ENCODE results near the gene TIMM8A.

TIMM8A gene, protein sequence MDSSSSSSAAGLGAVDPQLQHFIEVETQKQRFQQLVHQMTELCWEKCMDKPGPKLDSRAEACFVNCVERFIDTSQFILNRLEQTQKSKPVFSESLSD

DNA sequence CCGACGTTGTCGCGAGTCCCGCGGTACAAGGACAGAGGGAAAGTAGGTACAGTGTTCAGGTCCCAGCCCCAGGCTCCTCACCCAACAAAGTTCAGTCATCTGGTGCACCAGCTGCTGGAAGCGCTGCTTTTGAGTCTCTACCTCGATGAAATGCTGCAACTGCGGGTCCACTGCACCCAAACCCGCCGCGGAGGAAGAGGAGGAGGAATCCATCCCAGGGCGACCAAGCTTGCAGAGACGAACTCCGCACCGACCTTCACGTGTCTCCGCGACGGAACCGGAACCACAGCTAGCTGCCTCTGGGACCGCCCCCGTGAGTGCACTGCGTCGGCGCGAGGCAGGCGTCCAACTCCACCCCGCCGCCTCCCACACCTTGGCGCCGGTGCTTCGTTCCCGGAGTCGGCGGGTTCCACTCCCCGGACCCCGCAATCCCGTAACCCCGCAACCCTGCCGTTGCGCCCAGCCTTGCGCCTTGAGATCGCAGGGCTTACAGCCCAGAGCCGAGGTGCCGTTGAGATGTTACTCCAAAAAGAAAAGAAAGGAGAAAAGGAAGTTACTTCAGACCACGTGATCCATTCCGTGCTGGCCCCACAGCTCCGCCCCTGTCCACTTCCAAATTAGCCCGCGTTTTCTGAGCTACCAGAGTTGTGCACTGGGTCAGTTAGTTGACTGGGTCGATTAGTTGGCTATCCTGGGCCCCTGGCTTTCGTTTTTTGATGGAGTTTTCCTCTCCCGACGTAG is at the start of gene TIMM8A:
TSS of gene TIMM8A (minus strand) at position 291 of the 741 bp plus-strand sequence. CDS start at position 213, 78 bp downstream.
- peak; percentile 53 for DNase-seq (ENCODE audit: low read depth)

GRCh38 chrX:101397779-101398178 is 49.2 kb upstream of the TIMM8A start:
- no peak for DNase-seq (ENCODE audit: low read depth)

- DNase-seq (ENCODE audit: low read depth) = no peak
Observed at GRCh38 chrX:101395789-101396188, 47.2 kb upstream of the TIMM8A start.

GRCh38 chrX:101394372-101394771 is 45.8 kb upstream of the TIMM8A start:
- no peak for DNase-seq (ENCODE audit: low read depth)

GRCh38 chrX:101393530-101394305 is 45.2 kb upstream of the TIMM8A start:
- DNase-seq (ENCODE audit: low read depth) = no peak

DNA sequence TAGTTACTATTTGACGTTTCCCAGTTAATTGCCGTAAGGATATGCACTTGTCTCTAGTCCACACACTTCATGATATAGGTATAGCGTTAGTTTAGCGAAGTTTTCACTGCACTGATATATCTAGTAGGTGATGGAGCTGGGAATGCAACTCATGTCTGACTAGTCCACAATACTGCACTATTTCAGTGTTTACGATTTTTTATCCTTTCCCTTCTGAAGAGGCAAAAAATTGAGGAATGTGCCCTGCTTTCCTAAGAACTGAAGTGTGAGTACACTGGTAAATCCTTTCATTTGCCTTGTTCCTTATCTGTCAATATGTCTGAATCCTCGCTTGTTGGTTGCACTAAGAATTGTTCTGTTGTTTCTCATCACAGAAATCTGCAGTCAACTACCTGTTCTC is 43.3 kb upstream of the TIMM8A start:
- DNase-seq (ENCODE audit: low read depth) = no peak

GRCh38 chrX:101390664-101391525 is 42.4 kb upstream of the TIMM8A start, which contains the start of gene RPL36A:
TSS of gene RPL36A (plus strand) at chrX:101391011. CDS start at chrX:101391044, 33 bp downstream.
- DNase-seq (ENCODE audit: low read depth) = peak; percentile 63

GRCh38 chrX:101388604-101389003 is 40.1 kb upstream of the TIMM8A start:
- DNase-seq (ENCODE audit: low read depth) = no peak

- no peak for DNase-seq (ENCODE audit: low read depth)
Observed at GRCh38 chrX:101386542-101386885, 38.0 kb upstream of the TIMM8A start.

- DNase-seq (ENCODE audit: low read depth) = no peak
Observed at GRCh38 chrX:101385795-101386541, 37.4 kb upstream of the TIMM8A start, which contains the start of gene BTK. TSS of gene BTK (minus strand) at chrX:101386191. CDS start at chrX:101375284, 10,907 bp downstream.

- DNase-seq (ENCODE audit: low read depth) = no peak
Observed at GRCh38 chrX:101385026-101385684, 36.6 kb upstream of the TIMM8A start.

- DNase-seq (ENCODE audit: low read depth) = no peak
Observed at GRCh38 chrX:101383679-101384205, 35.2 kb upstream of the TIMM8A start.

DNA sequence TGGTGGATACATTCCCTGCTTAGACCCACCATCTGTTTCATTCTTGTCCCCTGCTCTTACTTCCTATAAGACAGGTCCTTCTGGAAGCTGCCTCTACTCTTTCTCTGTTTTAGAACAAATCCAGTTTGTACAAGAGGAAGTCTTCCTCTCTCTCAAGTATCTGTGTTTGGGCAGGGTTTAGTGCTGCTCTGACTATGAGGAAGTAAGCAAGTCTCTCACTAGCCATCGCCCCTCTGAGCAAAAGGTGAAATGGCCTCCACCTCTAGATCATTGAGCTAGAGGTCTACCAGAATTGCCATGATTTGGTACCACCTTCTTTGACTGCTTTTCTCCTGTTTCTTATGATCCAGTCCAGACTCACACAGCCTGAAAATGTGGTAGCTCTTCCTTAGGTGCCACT is 29.0 kb upstream of the TIMM8A start:
- no peak for DNase-seq (ENCODE audit: low read depth)

GRCh38 chrX:101370888-101371504 is 22.5 kb upstream of the TIMM8A start:
- DNase-seq (ENCODE audit: low read depth) = no peak

DNA sequence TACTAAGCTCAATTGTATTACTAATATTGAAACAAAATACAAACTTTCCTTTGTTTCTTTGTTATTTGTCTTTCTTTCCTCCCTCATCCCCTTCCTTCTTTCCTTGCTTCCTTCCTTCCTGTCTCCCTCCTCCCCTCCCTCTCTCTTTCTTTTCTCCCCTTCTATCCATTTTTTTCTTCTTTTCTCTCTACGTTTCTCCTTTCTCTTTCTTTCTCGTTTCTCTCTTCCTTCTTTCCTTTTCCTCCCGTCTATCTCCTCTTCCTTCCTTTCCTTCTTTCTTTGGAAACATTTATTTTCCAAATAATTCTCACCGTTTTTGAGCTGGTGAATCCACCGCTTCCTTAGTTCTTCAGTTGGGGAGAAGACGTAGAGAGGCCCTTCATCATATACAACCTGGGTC is 21.1 kb upstream of the TIMM8A start:
- no peak for DNase-seq (ENCODE audit: low read depth)

DNA sequence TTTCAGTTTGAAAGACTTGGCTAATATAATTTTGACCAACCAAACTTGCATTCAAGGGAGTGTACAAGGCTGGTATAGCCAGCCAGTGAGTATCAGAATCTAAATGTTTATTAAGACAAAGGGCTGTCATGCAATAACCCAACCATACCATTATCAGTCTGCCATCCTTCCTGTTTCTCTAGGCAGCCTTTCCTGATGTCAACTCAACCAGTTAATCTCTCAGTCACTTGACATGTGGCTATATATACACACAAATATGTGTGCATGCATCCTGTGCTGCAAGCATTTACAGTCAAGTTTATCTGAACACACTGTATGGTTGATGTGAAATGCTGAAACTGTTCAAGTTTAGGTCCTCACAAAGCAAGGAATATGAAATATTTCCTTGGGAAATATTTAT is 20.3 kb upstream of the TIMM8A start:
- no peak for DNase-seq (ENCODE audit: low read depth)

- DNase-seq (ENCODE audit: low read depth) = no peak
Observed at GRCh38 chrX:101365301-101365795, 16.8 kb upstream of the TIMM8A start.

DNA sequence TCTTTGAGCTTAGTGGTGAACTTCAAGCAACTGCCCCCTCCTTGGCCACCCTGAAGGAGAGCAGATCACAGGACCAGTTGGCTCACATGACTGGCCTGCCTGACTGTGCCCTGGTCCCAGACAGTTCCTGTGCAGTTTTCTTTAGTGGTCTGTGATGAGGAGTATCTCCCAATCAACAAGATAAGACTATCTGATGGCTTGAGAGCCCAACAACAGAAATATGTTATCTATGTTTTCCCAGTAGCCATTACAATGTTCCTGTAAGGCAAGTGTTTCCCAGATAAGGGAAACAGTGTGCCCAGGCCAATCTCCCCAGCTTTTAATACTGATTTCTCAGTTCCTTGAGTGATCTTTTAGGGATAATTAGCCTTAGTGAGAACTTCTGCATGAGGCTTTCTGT is 14.2 kb upstream of the TIMM8A start:
- no peak for DNase-seq (ENCODE audit: low read depth)

DNA sequence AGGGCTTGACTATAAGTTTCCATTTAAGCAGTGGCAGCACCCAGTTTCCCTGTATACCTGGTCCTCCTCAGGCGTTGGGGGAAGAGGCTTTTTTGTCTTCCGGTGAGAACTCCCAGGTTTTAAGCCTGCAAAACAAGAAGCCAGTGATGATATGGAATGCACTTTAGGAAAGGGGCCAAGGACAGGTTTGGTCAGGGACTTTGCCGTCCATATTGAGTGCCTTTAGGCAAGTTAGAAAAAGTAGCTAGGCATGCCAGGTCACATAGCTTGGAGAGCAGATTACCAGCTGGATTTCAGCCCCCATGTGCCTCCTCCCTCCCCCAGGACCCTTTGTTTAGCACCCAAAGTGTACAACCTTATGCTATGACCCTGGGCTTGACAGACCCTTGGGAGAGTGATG is 13.6 kb upstream of the TIMM8A start:
- no peak for DNase-seq (ENCODE audit: low read depth)

GRCh38 chrX:101360390-101360789 is 11.8 kb upstream of the TIMM8A start:
- DNase-seq (ENCODE audit: low read depth) = no peak

Measured in stimulated activated CD8-positive, alpha-beta memory T cell treated with anti-CD3 and anti-CD28 coated beads, Interleukin-12 subunit alpha, Interleukin-12 subunit beta, amount 100 ng/mL, for 1 hour (primary cell).